Head of caudate nucleus (tissue), 42 donors: Measurements from ENCODE around the gene RBMS1.

Experiments used
- DNase-seq, 42 donors: peaks; one replicate each; pipeline versions ENCODE4 v3.0.0 to v3.0.0-alpha.2; 2020 to 2021; ENCODE audit warnings: mixed read lengths in 7 of 42
- intact Hi-C: fragments of 100-400 bp; cut with DNase I; formaldehyde crosslinking; loops from one replicate; pipeline ENCODE4 v1.15.0; 2022

RBMS1 gene

GRCh38 chr2:160493227-160494028 lies at the start of gene RBMS1:
Gene RBMS1, minus strand, starts transcription at chr2:160493807. Its CDS starts 444 bp downstream, at chr2:160493363.
- DNase-seq: peak in 33 of 42 donors; percentile 3 to 62 (median 33)
- intact Hi-C loops: no loop called here

GRCh38 chr2:160541745-160542144 lies 48.1 kb upstream of the RBMS1 start:
- no peak for DNase-seq
- intact Hi-C loops: no loop called here

- intact Hi-C loops: no loop called here
- no peak for DNase-seq
Observed at GRCh38 chr2:160538559-160539355, 45.1 kb upstream of the RBMS1 start.

- intact Hi-C loops: no loop called here
- DNase-seq: no peak
Observed at GRCh38 chr2:160538115-160538514, 44.5 kb upstream of the RBMS1 start.

- no peak for DNase-seq
- intact Hi-C loops: no loop called here
Observed at GRCh38 chr2:160534996-160535395, 41.4 kb upstream of the RBMS1 start.

- intact Hi-C loops: no loop called here
- no peak for DNase-seq
Observed at GRCh38 chr2:160534249-160534648, 40.6 kb upstream of the RBMS1 start.

GRCh38 chr2:160533482-160533881 lies 39.9 kb upstream of the RBMS1 start:
- no peak for DNase-seq
- intact Hi-C loops: no loop called here

GRCh38 chr2:160532388-160532787 lies 38.8 kb upstream of the RBMS1 start:
- intact Hi-C loops: no loop called here
- DNase-seq: no peak

- intact Hi-C loops: no loop called here
- no peak for DNase-seq
Observed at GRCh38 chr2:160522951-160523710, 29.5 kb upstream of the RBMS1 start.

GRCh38 chr2:160517731-160518130 lies 24.1 kb upstream of the RBMS1 start:
- DNase-seq: no peak
- intact Hi-C loops: no loop called here

GRCh38 chr2:160516547-160517365 lies 23.1 kb upstream of the RBMS1 start:
- intact Hi-C loops: no loop called here
- peak in 1 of 42 donors; percentile 7 for DNase-seq

GRCh38 chr2:160515120-160515519 lies 21.5 kb upstream of the RBMS1 start:
- intact Hi-C loops: no loop called here
- no peak for DNase-seq

- no peak for DNase-seq
- intact Hi-C loops: no loop called here
Observed at GRCh38 chr2:160513120-160513519, 19.5 kb upstream of the RBMS1 start.

GRCh38 chr2:160512491-160512890 lies 18.9 kb upstream of the RBMS1 start:
- intact Hi-C loops: no loop called here
- DNase-seq: peak in 2 of 42 donors; percentile 9 to 13

- intact Hi-C loops: no loop called here
- DNase-seq: no peak
Observed at GRCh38 chr2:160510617-160511016, 17.0 kb upstream of the RBMS1 start.

GRCh38 chr2:160509016-160509415 lies 15.4 kb upstream of the RBMS1 start:
- DNase-seq: no peak
- intact Hi-C loops: no loop called here

- DNase-seq: no peak
- intact Hi-C loops: no loop called here
Observed at GRCh38 chr2:160507464-160507863, 13.9 kb upstream of the RBMS1 start.

- DNase-seq: no peak
- intact Hi-C loops: no loop called here
Observed at GRCh38 chr2:160507046-160507407, 13.4 kb upstream of the RBMS1 start.
